SK-N-SH treated with all-trans-retinoic acid at 6 μM for 48 hours (cell line): ENCODE data around the gene C10orf62.

ENCODE experiments used
- CSDC2 ChIP-seq: fragments of 250-450 bp; sonication (Bioruptor Pico); IDR thresholded peaks from 2 replicates; pipeline ENCODE4 v1.5.0; 2020; ENCODE audit warnings: mild to moderate bottlenecking, moderate library complexity
- ISL1 ChIP-seq: fragments of 250-450 bp; sonication (Bioruptor Pico); IDR thresholded peaks from 2 replicates; pipeline ENCODE4 v2.1.2; 2022; ENCODE audit warnings: mild to moderate bottlenecking, moderate library complexity
- PPARA ChIP-seq: fragments of 250-450 bp; sonication (Bioruptor Pico); IDR thresholded peaks from 2 replicates; pipeline ENCODE4 v1.5.0; 2020; ENCODE audit warnings: mild to moderate bottlenecking, borderline replicate concordance
- RARB ChIP-seq: fragments of 250-450 bp; sonication (Bioruptor Pico); IDR thresholded peaks from 2 replicates; pipeline ENCODE4 v1.8.0; 2021; ENCODE audit warnings: mild to moderate bottlenecking, moderate library complexity
- SNAI2 ChIP-seq: fragments of 250-450 bp; sonication (Bioruptor Pico); IDR thresholded peaks from 2 replicates; pipeline ENCODE4 v1.5.0; 2020; ENCODE audit warnings: mild to moderate bottlenecking, moderate library complexity
- ZC3H10 ChIP-seq: fragments of 250-450 bp; sonication (Bioruptor Pico); IDR thresholded peaks from 2 replicates; pipeline ENCODE4 v1.5.1; 2021; ENCODE audit warnings: mild to moderate bottlenecking, moderate library complexity
- ZFP30 ChIP-seq: fragments of 450-650 bp; formaldehyde crosslinking; IDR thresholded peaks from 2 replicates; pipeline ENCODE4 v1.5.0; 2022; ENCODE audit warnings: mild to moderate bottlenecking, moderate library complexity
- ZNF8 ChIP-seq: fragments of 450-650 bp; formaldehyde crosslinking; IDR thresholded peaks from 2 replicates; pipeline ENCODE4 v1.5.0; 2020; ENCODE audit warnings: mild to moderate bottlenecking, moderate library complexity
- TF ChIP-seq, protein P1 (sequence below): fragments of 250-450 bp; sonication (Bioruptor Pico); IDR thresholded peaks from 2 replicates; pipeline ENCODE4 v1.8.0; 2020; ENCODE audit warnings: mild to moderate bottlenecking, moderate library complexity, borderline replicate concordance

DNA sequence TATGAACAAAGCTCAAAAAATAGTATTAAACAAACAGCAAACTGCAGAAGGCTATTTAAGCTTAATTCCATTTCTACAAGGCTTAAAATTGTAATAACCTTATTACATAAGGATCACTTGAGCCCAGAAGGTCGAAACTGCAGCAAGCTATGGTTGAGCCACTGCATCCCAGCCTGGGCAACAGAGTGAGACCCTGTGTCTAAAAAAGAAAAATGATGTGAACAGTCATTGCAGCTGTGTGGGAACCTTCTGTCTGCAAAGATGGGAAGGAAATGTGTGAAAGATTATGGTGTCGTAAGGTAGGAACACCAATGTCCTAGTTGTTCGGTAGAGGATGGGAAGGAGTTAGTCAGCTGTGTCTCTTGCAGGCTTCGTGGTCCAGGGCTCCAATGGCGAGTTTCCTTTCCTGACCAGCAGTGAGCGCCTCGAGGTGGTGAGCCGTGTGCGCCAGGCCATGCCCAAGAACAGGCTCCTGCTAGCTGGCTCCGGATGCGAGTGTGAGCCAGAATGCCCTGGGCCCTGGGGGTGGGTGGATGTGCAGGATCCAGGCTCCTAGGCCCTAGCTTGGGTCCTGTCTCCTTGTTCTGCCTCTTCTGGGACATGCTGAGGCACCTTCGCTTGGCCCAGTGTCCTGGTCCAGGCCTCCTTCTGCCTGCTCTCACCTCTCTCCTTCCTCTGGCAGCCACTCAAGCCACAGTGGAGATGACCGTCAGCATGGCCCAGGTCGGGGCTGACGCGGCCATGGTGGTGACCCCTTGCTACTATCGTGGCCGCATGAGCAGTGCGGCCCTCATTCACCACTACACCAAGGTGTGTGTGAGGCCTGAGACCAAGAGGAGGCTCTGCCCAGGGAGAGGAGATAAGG is 9.1 kb downstream of the C10orf62 start:
- TF ChIP-seq ZC3H10 (no peak), RARB (CRISPR knock-in tag) (no peak), SNAI2 (CRISPR knock-in tag) (no peak), PPARA (no peak), CSDC2 (CRISPR knock-in tag) (no peak), ZNF8 (CRISPR knock-in tag) (no peak), ZFP30 (CRISPR knock-in tag) (no peak), ISL1 (no peak)
- TF ChIP-seq, protein P1, sequence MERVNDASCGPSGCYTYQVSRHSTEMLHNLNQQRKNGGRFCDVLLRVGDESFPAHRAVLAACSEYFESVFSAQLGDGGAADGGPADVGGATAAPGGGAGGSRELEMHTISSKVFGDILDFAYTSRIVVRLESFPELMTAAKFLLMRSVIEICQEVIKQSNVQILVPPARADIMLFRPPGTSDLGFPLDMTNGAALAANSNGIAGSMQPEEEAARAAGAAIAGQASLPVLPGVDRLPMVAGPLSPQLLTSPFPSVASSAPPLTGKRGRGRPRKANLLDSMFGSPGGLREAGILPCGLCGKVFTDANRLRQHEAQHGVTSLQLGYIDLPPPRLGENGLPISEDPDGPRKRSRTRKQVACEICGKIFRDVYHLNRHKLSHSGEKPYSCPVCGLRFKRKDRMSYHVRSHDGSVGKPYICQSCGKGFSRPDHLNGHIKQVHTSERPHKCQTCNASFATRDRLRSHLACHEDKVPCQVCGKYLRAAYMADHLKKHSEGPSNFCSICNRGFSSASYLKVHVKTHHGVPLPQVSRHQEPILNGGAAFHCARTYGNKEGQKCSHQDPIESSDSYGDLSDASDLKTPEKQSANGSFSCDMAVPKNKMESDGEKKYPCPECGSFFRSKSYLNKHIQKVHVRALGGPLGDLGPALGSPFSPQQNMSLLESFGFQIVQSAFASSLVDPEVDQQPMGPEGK (CRISPR knock-in tag), result no peak
